ENCODE results near the gene MCAT.

GRCh38 chr22:43179911-43180195, 36.7 kb upstream of the MCAT start:
- TF ChIP-seq CTCF (IDR thresholded peaks at IDR 0.05) (no peak), POLR2AphosphoS5 (IDR thresholded peaks at IDR 0.05) (no peak)

Data from prostate gland (tissue), 2 donors.